ENCODE measurements around the gene IL5.

DNA sequence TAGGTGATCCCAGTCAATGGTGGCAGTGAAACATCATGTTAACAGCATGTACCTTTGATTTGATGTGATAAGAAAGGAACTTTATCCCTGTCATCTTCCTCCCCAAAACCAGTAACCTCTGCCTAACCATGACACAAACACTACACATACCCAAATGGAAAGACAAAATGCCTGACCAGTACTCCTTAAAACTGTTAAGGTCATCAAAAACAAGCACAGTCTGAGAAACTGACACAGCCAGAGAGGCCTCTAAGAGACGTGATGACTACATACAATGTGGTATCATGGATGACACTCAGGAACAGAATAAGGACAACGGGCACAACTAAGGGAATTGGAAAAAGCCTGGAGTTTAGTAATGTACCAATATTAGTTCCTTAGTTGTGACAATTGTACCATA, 3.9 kb upstream of the IL5 start:
- TF ChIP-seq EP300 (IDR thresholded peaks at IDR 0.05) (no peak), POLR2A (IDR thresholded peaks at IDR 0.05) (no peak), POLR2AphosphoS5 (IDR thresholded peaks at IDR 0.05) (no peak)
- TF ChIP-seq, protein P1, sequence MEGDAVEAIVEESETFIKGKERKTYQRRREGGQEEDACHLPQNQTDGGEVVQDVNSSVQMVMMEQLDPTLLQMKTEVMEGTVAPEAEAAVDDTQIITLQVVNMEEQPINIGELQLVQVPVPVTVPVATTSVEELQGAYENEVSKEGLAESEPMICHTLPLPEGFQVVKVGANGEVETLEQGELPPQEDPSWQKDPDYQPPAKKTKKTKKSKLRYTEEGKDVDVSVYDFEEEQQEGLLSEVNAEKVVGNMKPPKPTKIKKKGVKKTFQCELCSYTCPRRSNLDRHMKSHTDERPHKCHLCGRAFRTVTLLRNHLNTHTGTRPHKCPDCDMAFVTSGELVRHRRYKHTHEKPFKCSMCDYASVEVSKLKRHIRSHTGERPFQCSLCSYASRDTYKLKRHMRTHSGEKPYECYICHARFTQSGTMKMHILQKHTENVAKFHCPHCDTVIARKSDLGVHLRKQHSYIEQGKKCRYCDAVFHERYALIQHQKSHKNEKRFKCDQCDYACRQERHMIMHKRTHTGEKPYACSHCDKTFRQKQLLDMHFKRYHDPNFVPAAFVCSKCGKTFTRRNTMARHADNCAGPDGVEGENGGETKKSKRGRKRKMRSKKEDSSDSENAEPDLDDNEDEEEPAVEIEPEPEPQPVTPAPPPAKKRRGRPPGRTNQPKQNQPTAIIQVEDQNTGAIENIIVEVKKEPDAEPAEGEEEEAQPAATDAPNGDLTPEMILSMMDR (IDR thresholded peaks at IDR 0.05) = no peak

All from upper lobe of left lung (tissue), 4 donors.